ENCODE measurements around the gene SH3BGRL2.

SH3BGRL2 gene

GRCh38 chr6:79630883-79631692 lies at the start of gene SH3BGRL2:
Gene SH3BGRL2 (plus strand): TSS chr6:79631329. CDS start chr6:79631462, 133 bp downstream.
- peaks cover 64% of the 10 kb centered on the region for H3K27me3 Mint-ChIP-seq
- H3K27ac Mint-ChIP-seq (ENCODE audit: low read depth): no peak within 1 kb of the TSS
- DNase-seq (ENCODE audit: low spot score in 2 of 2) (no peak), ATAC-seq (replicated peaks; ENCODE audit: extremely low read depth, poor library complexity, severe bottlenecking) (no peak)
- H3K4me1 Mint-ChIP-seq: peaks cover 10% of the 10 kb centered on the region
- no peaks in the 10 kb centered on the region for H3K36me3 Mint-ChIP-seq (ENCODE audit: insufficient read depth)
- H3K9me3 Mint-ChIP-seq: no peaks in the 10 kb centered on the region
- peak within 1 kb of the TSS; percentile 68 for H3K4me3 Mint-ChIP-seq

- H3K27ac Mint-ChIP-seq (ENCODE audit: low read depth): no peak overlapping the region
- peaks cover 6% of the 10 kb centered on the region for H3K9me3 Mint-ChIP-seq
- DNase-seq (ENCODE audit: low spot score in 2 of 2) (no peak), ATAC-seq (replicated peaks; ENCODE audit: extremely low read depth, poor library complexity, severe bottlenecking) (no peak)
- no peaks in the 10 kb centered on the region for H3K27me3 Mint-ChIP-seq
- H3K4me1 Mint-ChIP-seq: no peaks in the 10 kb centered on the region
- H3K36me3 Mint-ChIP-seq (ENCODE audit: insufficient read depth): peaks cover 2% of the 10 kb centered on the region
- H3K4me3 Mint-ChIP-seq: no peak overlapping the region
Measured at GRCh38 chr6:79584332-79584731, 46.8 kb upstream of the SH3BGRL2 start.

- ATAC-seq (replicated peaks; ENCODE audit: extremely low read depth, poor library complexity, severe bottlenecking): no peak
- H3K4me1 Mint-ChIP-seq: no peaks in the 10 kb centered on the region
- H3K27ac Mint-ChIP-seq (ENCODE audit: low read depth): no peak overlapping the region
- DNase-seq (ENCODE audit: low spot score in 2 of 2): no peak
- no peak overlapping the region for H3K4me3 Mint-ChIP-seq
- no peaks in the 10 kb centered on the region for H3K9me3 Mint-ChIP-seq
- no peaks in the 10 kb centered on the region for H3K27me3 Mint-ChIP-seq
- peaks cover 2% of the 10 kb centered on the region for H3K36me3 Mint-ChIP-seq (ENCODE audit: insufficient read depth)
Measured at GRCh38 chr6:79586548-79586947, 44.6 kb upstream of the SH3BGRL2 start.

GRCh38 chr6:79589701-79590100 lies 41.4 kb upstream of the SH3BGRL2 start:
- no peaks in the 10 kb centered on the region for H3K27me3 Mint-ChIP-seq
- H3K4me3 Mint-ChIP-seq: no peak overlapping the region
- H3K9me3 Mint-ChIP-seq: no peaks in the 10 kb centered on the region
- H3K4me1 Mint-ChIP-seq: no peaks in the 10 kb centered on the region
- no peak for ATAC-seq (replicated peaks; ENCODE audit: extremely low read depth, poor library complexity, severe bottlenecking)
- H3K27ac Mint-ChIP-seq (ENCODE audit: low read depth): no peak overlapping the region
- peaks cover 2% of the 10 kb centered on the region for H3K36me3 Mint-ChIP-seq (ENCODE audit: insufficient read depth)
- no peak for DNase-seq (ENCODE audit: low spot score in 2 of 2)

GRCh38 chr6:79597155-79597554 lies 34.0 kb upstream of the SH3BGRL2 start:
- ATAC-seq (replicated peaks; ENCODE audit: extremely low read depth, poor library complexity, severe bottlenecking) (no peak), DNase-seq (ENCODE audit: low spot score in 2 of 2) (no peak)
- Mint-ChIP-seq H3K9me3 (no peaks in the 10 kb centered on the region), H3K27ac (ENCODE audit: low read depth) (no peak overlapping the region), H3K4me3 (no peak overlapping the region), H3K4me1 (no peaks in the 10 kb centered on the region), H3K27me3 (no peaks in the 10 kb centered on the region), H3K36me3 (ENCODE audit: insufficient read depth) (no peaks in the 10 kb centered on the region)

- DNase-seq (ENCODE audit: low spot score in 2 of 2) (no peak), ATAC-seq (replicated peaks; ENCODE audit: extremely low read depth, poor library complexity, severe bottlenecking) (no peak)
- H3K27me3 Mint-ChIP-seq: no peaks in the 10 kb centered on the region
- H3K9me3 Mint-ChIP-seq: no peaks in the 10 kb centered on the region
- no peak overlapping the region for H3K4me3 Mint-ChIP-seq
- no peaks in the 10 kb centered on the region for H3K4me1 Mint-ChIP-seq
- no peaks in the 10 kb centered on the region for H3K36me3 Mint-ChIP-seq (ENCODE audit: insufficient read depth)
- H3K27ac Mint-ChIP-seq (ENCODE audit: low read depth): no peak overlapping the region
Measured at GRCh38 chr6:79598012-79598411, 33.1 kb upstream of the SH3BGRL2 start.

GRCh38 chr6:79599725-79600259 lies 31.3 kb upstream of the SH3BGRL2 start:
- Mint-ChIP-seq H3K4me1 (no peaks in the 10 kb centered on the region), H3K36me3 (ENCODE audit: insufficient read depth) (no peaks in the 10 kb centered on the region), H3K27ac (ENCODE audit: low read depth) (no peak overlapping the region), H3K4me3 (no peak overlapping the region), H3K27me3 (no peaks in the 10 kb centered on the region), H3K9me3 (no peaks in the 10 kb centered on the region)
- ATAC-seq (replicated peaks; ENCODE audit: extremely low read depth, poor library complexity, severe bottlenecking) (no peak), DNase-seq (ENCODE audit: low spot score in 2 of 2) (no peak)

GRCh38 chr6:79600313-79600712 lies 30.8 kb upstream of the SH3BGRL2 start:
- Mint-ChIP-seq H3K4me3 (no peak overlapping the region), H3K4me1 (no peaks in the 10 kb centered on the region), H3K9me3 (no peaks in the 10 kb centered on the region), H3K36me3 (ENCODE audit: insufficient read depth) (no peaks in the 10 kb centered on the region), H3K27me3 (no peaks in the 10 kb centered on the region), H3K27ac (ENCODE audit: low read depth) (no peak overlapping the region)
- ATAC-seq (replicated peaks; ENCODE audit: extremely low read depth, poor library complexity, severe bottlenecking): no peak
- DNase-seq (ENCODE audit: low spot score in 2 of 2): no peak

- H3K4me1 Mint-ChIP-seq: no peaks in the 10 kb centered on the region
- no peak for DNase-seq (ENCODE audit: low spot score in 2 of 2)
- H3K4me3 Mint-ChIP-seq: no peak overlapping the region
- H3K9me3 Mint-ChIP-seq: no peaks in the 10 kb centered on the region
- H3K27me3 Mint-ChIP-seq: no peaks in the 10 kb centered on the region
- ATAC-seq (replicated peaks; ENCODE audit: extremely low read depth, poor library complexity, severe bottlenecking): no peak
- H3K36me3 Mint-ChIP-seq (ENCODE audit: insufficient read depth): no peaks in the 10 kb centered on the region
- no peak overlapping the region for H3K27ac Mint-ChIP-seq (ENCODE audit: low read depth)
Measured at GRCh38 chr6:79600812-79601609, 30.1 kb upstream of the SH3BGRL2 start.

GRCh38 chr6:79602859-79603258 lies 28.3 kb upstream of the SH3BGRL2 start:
- no peak overlapping the region for H3K4me3 Mint-ChIP-seq

GRCh38 chr6:79604583-79605037 lies 26.5 kb upstream of the SH3BGRL2 start:
- Mint-ChIP-seq H3K36me3 (ENCODE audit: insufficient read depth) (no peaks in the 10 kb centered on the region), H3K27me3 (no peaks in the 10 kb centered on the region), H3K27ac (ENCODE audit: low read depth) (no peak overlapping the region), H3K4me3 (no peak overlapping the region), H3K9me3 (no peaks in the 10 kb centered on the region), H3K4me1 (no peaks in the 10 kb centered on the region)
- DNase-seq (ENCODE audit: low spot score in 2 of 2) (no peak), ATAC-seq (replicated peaks; ENCODE audit: extremely low read depth, poor library complexity, severe bottlenecking) (no peak)

More at GRCh38 chr6:79602859-79603258, 28.3 kb upstream of the SH3BGRL2 start:
- H3K36me3 Mint-ChIP-seq (ENCODE audit: insufficient read depth): no peaks in the 10 kb centered on the region
- ATAC-seq (replicated peaks; ENCODE audit: extremely low read depth, poor library complexity, severe bottlenecking) (no peak), DNase-seq (ENCODE audit: low spot score in 2 of 2) (no peak)
- no peaks in the 10 kb centered on the region for H3K4me1 Mint-ChIP-seq
- H3K27ac Mint-ChIP-seq (ENCODE audit: low read depth): no peak overlapping the region
- H3K27me3 Mint-ChIP-seq: no peaks in the 10 kb centered on the region
- H3K9me3 Mint-ChIP-seq: no peaks in the 10 kb centered on the region

- peak; percentile 75 for ATAC-seq (replicated peaks; ENCODE audit: extremely low read depth, poor library complexity, severe bottlenecking)
- Mint-ChIP-seq H3K27ac (ENCODE audit: low read depth) (no peak overlapping the region), H3K27me3 (no peaks in the 10 kb centered on the region), H3K36me3 (ENCODE audit: insufficient read depth) (no peaks in the 10 kb centered on the region), H3K9me3 (no peaks in the 10 kb centered on the region), H3K4me1 (no peaks in the 10 kb centered on the region), H3K4me3 (no peak overlapping the region)
- DNase-seq (ENCODE audit: low spot score in 2 of 2): peak in 1 of 2 donors; percentile 16
Measured at GRCh38 chr6:79605061-79605460, 26.1 kb upstream of the SH3BGRL2 start.
